ENCODE measurements around the gene IFT88. TPM values are rescaled to one million over a fixed set of nuclear protein-coding genes. Genes with fewer than 3 reads are reported as not detected.

Gene IFT88
- total and polyA plus RNA-seq, 2 of the 8 experiments (the other 6 are each of a cell fraction or from before 2014, with no cell fraction given): 1.7 to 5.8 TPM

DNA sequence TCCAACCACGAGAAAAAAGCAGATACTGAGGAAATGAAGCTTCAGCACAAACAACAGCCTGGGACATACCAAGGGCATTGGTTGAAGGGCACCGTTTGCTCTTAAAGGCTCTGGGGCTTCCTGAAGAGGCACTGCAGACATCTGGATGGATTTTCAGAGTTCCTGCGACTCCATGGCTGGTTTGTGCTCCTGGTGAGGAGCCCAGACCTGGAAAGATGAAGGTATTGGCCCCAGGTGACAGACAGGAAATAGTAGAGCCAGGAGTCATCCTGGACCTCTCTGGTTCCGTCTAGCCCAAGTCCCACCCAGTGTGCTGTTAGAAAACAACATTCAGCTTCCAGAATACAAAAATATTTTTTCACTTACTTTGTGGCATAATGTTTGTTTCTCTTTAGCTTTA is 142.8 kb downstream of the IFT88 start (continued):
- TF ChIP-seq, protein P1, sequence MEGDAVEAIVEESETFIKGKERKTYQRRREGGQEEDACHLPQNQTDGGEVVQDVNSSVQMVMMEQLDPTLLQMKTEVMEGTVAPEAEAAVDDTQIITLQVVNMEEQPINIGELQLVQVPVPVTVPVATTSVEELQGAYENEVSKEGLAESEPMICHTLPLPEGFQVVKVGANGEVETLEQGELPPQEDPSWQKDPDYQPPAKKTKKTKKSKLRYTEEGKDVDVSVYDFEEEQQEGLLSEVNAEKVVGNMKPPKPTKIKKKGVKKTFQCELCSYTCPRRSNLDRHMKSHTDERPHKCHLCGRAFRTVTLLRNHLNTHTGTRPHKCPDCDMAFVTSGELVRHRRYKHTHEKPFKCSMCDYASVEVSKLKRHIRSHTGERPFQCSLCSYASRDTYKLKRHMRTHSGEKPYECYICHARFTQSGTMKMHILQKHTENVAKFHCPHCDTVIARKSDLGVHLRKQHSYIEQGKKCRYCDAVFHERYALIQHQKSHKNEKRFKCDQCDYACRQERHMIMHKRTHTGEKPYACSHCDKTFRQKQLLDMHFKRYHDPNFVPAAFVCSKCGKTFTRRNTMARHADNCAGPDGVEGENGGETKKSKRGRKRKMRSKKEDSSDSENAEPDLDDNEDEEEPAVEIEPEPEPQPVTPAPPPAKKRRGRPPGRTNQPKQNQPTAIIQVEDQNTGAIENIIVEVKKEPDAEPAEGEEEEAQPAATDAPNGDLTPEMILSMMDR (IDR thresholded peaks at IDR 0.05; ENCODE audit: control extremely low read depth in 1 of 3, insufficient read depth in 1 of 3, low read depth in 1 of 3, low read length in 3 of 3): no peak
- TF ChIP-seq HDAC2 (IDR thresholded peaks at IDR 0.05; ENCODE audit: borderline replicate concordance in 1 of 2, low read depth in 2 of 2, low read length in 2 of 2): no peak

Measured in H1 (cell line).